Activated T-helper 2 cell treated with anti-CD3 and anti-CD28 coated beads, Interferon-gamma antibody, Interleukin-2, Interleukin-4, amounts not matched to agents 10 μg/mL and 5 μg/mL and 100 μg/mL, durations not matched to agents 14 hours and 24 hours and 36 hours (primary cell): ENCODE measurements around the gene DYNC2H1. TPM values are rescaled to one million over a fixed set of nuclear protein-coding genes. Genes with fewer than 3 reads are reported as not detected.

Source experiments
- DNase-seq: peaks from one replicate; pipeline ENCODE4 v3.0.0; 2021; ENCODE audit warnings: low spot score
- H3K27ac Mint-ChIP-seq: one replicate; pipeline ENCODE4 v1.8.0; 2021; ENCODE audit warnings: mixed read lengths
- H3K27me3 Mint-ChIP-seq: one replicate; pipeline ENCODE4 v1.8.0; 2021; ENCODE audit warnings: low read depth, mixed read lengths
- H3K36me3 Mint-ChIP-seq: one replicate; pipeline ENCODE4 v1.8.0; 2021; ENCODE audit warnings: low read depth, mixed read lengths
- H3K4me1 Mint-ChIP-seq: one replicate; pipeline ENCODE4 v1.8.0; 2021; ENCODE audit warnings: low read depth, mixed read lengths
- H3K4me3 Mint-ChIP-seq: one replicate; pipeline ENCODE4 v1.8.0; 2021; ENCODE audit warnings: low read depth, mild to moderate bottlenecking, moderate library complexity, mixed read lengths
- H3K9me3 Mint-ChIP-seq: one replicate; pipeline ENCODE4 v1.8.0; 2021; ENCODE audit warnings: mixed read lengths
- intact Hi-C: fragments of 100-400 bp; cut with micrococcal nuclease; formaldehyde crosslinking; loops from one replicate; pipeline ENCODE4 v1.15.1; 2023
- total RNA-seq: library from RNA; stranded (reverse); gene quantifications from 2 replicates; pipeline ENCODE4 v1.2.3, GENCODE V29; 2022

Gene DYNC2H1
- total RNA-seq, 1 donor from 2014 or later, result 0.46 TPM

DNA sequence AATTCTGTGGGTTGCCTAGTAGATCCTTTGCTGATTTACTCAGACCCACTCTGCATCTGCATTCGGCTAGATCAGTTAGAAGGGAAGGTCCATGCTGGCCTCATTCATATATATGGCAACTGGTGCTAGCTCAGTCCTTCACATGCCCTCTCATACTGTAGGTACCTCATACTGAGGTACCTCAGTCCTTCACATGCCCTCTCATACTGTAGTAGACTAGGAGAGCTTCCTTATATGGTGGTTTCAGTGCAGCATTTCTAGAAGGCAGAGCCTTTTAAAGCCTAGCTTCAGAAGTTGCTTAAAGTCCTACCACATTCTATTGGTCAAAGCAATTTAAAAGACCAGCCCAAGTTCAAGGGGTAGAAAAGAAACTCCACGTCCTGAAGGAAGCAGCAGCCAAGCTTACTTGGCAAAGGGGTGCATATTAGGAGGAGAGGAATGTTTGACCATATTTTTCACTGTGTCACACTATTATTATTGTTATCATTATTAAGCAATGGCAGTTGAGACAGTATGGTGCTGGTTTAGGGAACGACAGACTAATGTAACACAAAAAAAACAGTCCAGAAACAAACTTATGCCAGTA, 356.4 kb downstream of the DYNC2H1 start:
- H3K27ac Mint-ChIP-seq, result no peak overlapping the region
- DNase-seq, result no peak
- intact Hi-C loops, result no loop called here
- no peak overlapping the region for H3K4me3 Mint-ChIP-seq
- no peaks in the 10 kb centered on the region for H3K4me1 Mint-ChIP-seq
- no peaks in the 10 kb centered on the region for H3K36me3 Mint-ChIP-seq
- H3K9me3 Mint-ChIP-seq, result no peaks in the 10 kb centered on the region
- H3K27me3 Mint-ChIP-seq, result no peaks in the 10 kb centered on the region

GRCh38 chr11:103471546-103471945, 362.3 kb downstream of the DYNC2H1 start:
- no peaks in the 10 kb centered on the region for H3K4me1 Mint-ChIP-seq
- no peak overlapping the region for H3K27ac Mint-ChIP-seq
- intact Hi-C loops, result no loop called here
- DNase-seq, result no peak
- no peaks in the 10 kb centered on the region for H3K9me3 Mint-ChIP-seq
- H3K4me3 Mint-ChIP-seq, result no peak overlapping the region
- no peaks in the 10 kb centered on the region for H3K36me3 Mint-ChIP-seq
- H3K27me3 Mint-ChIP-seq, result no peaks in the 10 kb centered on the region

GRCh38 chr11:103476874-103477273, 367.6 kb downstream of the DYNC2H1 start:
- no peaks in the 10 kb centered on the region for H3K9me3 Mint-ChIP-seq
- no peak for DNase-seq
- no peak overlapping the region for H3K27ac Mint-ChIP-seq
- no peaks in the 10 kb centered on the region for H3K36me3 Mint-ChIP-seq
- H3K27me3 Mint-ChIP-seq, result no peaks in the 10 kb centered on the region
- intact Hi-C loops, result no loop called here
- no peaks in the 10 kb centered on the region for H3K4me1 Mint-ChIP-seq
- H3K4me3 Mint-ChIP-seq, result no peak overlapping the region

GRCh38 chr11:103480421-103480820, 371.2 kb downstream of the DYNC2H1 start:
- H3K4me3 Mint-ChIP-seq, result no peak overlapping the region
- H3K4me1 Mint-ChIP-seq, result no peaks in the 10 kb centered on the region
- H3K27ac Mint-ChIP-seq, result no peak overlapping the region
- H3K9me3 Mint-ChIP-seq, result no peaks in the 10 kb centered on the region
- intact Hi-C loops, result no loop called here
- no peaks in the 10 kb centered on the region for H3K27me3 Mint-ChIP-seq
- no peaks in the 10 kb centered on the region for H3K36me3 Mint-ChIP-seq
- DNase-seq, result no peak

- intact Hi-C loops, result no loop called here
- DNase-seq, result no peak
- H3K27me3 Mint-ChIP-seq, result no peaks in the 10 kb centered on the region
- H3K36me3 Mint-ChIP-seq, result no peaks in the 10 kb centered on the region
- no peak overlapping the region for H3K4me3 Mint-ChIP-seq
- peaks cover 6% of the 10 kb centered on the region for H3K4me1 Mint-ChIP-seq
- H3K9me3 Mint-ChIP-seq, result no peaks in the 10 kb centered on the region
- no peak overlapping the region for H3K27ac Mint-ChIP-seq
Observed at GRCh38 chr11:103483996-103484395, 374.8 kb downstream of the DYNC2H1 start.

GRCh38 chr11:103484545-103484944, 375.3 kb downstream of the DYNC2H1 start:
- peaks cover 6% of the 10 kb centered on the region for H3K4me1 Mint-ChIP-seq
- H3K4me3 Mint-ChIP-seq, result no peak overlapping the region
- intact Hi-C loops, result no loop called here
- no peak overlapping the region for H3K27ac Mint-ChIP-seq
- no peaks in the 10 kb centered on the region for H3K9me3 Mint-ChIP-seq
- H3K27me3 Mint-ChIP-seq, result no peaks in the 10 kb centered on the region
- no peaks in the 10 kb centered on the region for H3K36me3 Mint-ChIP-seq
- no peak for DNase-seq

DNA sequence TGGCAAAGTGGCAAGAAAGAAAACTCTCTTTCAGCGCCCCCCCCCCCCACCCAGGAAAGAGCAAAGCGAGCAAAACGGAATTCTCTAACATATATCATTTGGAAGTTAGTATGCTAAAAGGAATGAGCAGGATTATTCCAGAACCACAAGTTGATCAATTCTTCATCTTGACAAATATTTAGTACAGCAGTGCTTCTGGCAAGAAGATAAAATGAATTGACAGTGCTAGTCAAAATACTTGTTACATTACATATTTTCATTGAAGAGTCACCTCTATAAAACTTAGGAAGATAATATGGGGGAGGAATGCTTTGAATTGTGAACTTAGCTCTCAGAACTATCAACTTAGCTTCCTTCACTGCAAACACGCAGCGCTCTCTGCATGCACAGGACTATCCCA, 377.4 kb downstream of the DYNC2H1 start:
- no peak for DNase-seq
- peaks cover 6% of the 10 kb centered on the region for H3K4me1 Mint-ChIP-seq
- intact Hi-C loops, result no loop called here
- no peaks in the 10 kb centered on the region for H3K27me3 Mint-ChIP-seq
- no peaks in the 10 kb centered on the region for H3K9me3 Mint-ChIP-seq
- H3K36me3 Mint-ChIP-seq, result no peaks in the 10 kb centered on the region
- H3K4me3 Mint-ChIP-seq, result no peak overlapping the region
- H3K27ac Mint-ChIP-seq, result no peak overlapping the region

- intact Hi-C loops, result no loop called here
- no peaks in the 10 kb centered on the region for H3K9me3 Mint-ChIP-seq
- peaks cover 6% of the 10 kb centered on the region for H3K4me1 Mint-ChIP-seq
- DNase-seq, result no peak
- no peaks in the 10 kb centered on the region for H3K36me3 Mint-ChIP-seq
- H3K27me3 Mint-ChIP-seq, result no peaks in the 10 kb centered on the region
- no peak overlapping the region for H3K4me3 Mint-ChIP-seq
- H3K27ac Mint-ChIP-seq, result no peak overlapping the region
Observed at GRCh38 chr11:103487113-103487512, 377.9 kb downstream of the DYNC2H1 start.

DNA sequence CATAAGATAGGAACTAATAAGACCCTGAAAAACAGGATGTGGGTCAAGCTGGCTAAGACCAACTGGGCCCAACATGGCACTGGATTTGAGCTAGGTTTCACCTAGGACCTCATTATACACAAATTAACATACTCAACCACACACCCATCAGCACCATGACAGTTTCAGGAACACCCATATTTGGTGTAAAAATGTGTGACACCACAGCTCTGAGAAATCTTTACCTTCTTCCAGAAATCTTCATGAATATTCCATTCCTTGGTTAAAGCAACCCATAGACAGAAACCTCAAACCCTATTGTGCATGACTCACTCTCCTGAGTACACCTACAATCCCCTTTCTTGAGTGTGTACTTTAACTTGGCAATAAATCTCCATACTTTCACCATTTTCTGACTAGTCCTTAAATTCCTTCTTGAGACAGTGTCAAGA, 378.8 kb downstream of the DYNC2H1 start:
- H3K4me3 Mint-ChIP-seq, result no peak overlapping the region
- intact Hi-C loops, result no loop called here
- DNase-seq, result no peak

DNA sequence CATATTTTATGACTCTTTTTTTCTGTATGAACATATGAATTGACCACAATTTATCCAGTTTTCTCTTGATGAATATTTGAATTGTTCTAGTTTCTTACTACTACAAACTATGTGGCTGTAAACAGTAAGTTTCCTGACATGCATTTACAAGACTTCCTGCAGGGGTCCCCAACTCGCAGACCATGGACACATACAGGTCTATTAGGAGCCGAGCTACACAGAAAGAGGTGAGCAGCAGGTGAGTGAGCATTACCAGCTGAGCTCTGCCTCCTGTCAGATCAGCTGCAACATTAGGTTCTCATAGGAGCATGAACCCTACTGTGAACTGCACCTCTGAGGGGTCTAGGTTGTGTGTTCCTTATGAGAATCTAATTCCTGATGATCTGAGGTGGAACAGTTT, 379.4 kb downstream of the DYNC2H1 start:
- no peak overlapping the region for H3K27ac Mint-ChIP-seq
- intact Hi-C loops, result no loop called here
- H3K27me3 Mint-ChIP-seq, result no peaks in the 10 kb centered on the region
- no peak overlapping the region for H3K4me3 Mint-ChIP-seq
- no peaks in the 10 kb centered on the region for H3K36me3 Mint-ChIP-seq
- H3K9me3 Mint-ChIP-seq, result no peaks in the 10 kb centered on the region
- no peak for DNase-seq
- peaks cover 6% of the 10 kb centered on the region for H3K4me1 Mint-ChIP-seq

More for the DNA sequence above, 378.8 kb downstream of the DYNC2H1 start:
- Mint-ChIP-seq H3K36me3 (no peaks in the 10 kb centered on the region), H3K9me3 (no peaks in the 10 kb centered on the region), H3K4me1 (peaks cover 6% of the 10 kb centered on the region), H3K27me3 (no peaks in the 10 kb centered on the region), H3K27ac (no peak overlapping the region)

GRCh38 chr11:103491777-103492176, 382.6 kb downstream of the DYNC2H1 start:
- Mint-ChIP-seq H3K4me1 (peaks cover 6% of the 10 kb centered on the region), H3K27me3 (no peaks in the 10 kb centered on the region), H3K36me3 (no peaks in the 10 kb centered on the region), H3K9me3 (no peaks in the 10 kb centered on the region), H3K27ac (no peak overlapping the region), H3K4me3 (no peak overlapping the region)
- intact Hi-C loops, result no loop called here
- no peak for DNase-seq

DNA sequence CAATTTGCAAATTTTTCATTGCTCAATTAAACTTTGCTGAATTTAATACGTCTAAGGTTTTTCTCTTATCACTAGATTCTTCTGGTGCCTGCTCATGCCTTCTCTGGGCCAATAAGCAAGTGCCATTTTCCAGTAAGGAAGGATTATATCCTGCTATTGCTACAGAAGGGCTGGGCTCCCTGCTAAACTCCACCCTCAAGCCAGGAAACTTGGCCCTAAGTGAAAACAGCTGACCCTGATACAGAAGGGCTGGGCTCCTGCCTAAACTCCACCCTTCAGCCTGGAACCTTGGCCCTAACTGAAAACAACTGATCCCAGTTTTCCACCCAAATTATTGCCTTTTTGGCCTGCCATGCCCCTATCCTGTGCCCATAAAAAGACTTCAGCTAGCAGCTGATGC, 385.3 kb downstream of the DYNC2H1 start:
- no peak overlapping the region for H3K27ac Mint-ChIP-seq
- intact Hi-C loops, result no loop called here
- H3K9me3 Mint-ChIP-seq, result no peaks in the 10 kb centered on the region
- no peaks in the 10 kb centered on the region for H3K4me1 Mint-ChIP-seq
- H3K4me3 Mint-ChIP-seq, result no peak overlapping the region
- H3K36me3 Mint-ChIP-seq, result no peaks in the 10 kb centered on the region
- no peak for DNase-seq
- H3K27me3 Mint-ChIP-seq, result no peaks in the 10 kb centered on the region

DNA sequence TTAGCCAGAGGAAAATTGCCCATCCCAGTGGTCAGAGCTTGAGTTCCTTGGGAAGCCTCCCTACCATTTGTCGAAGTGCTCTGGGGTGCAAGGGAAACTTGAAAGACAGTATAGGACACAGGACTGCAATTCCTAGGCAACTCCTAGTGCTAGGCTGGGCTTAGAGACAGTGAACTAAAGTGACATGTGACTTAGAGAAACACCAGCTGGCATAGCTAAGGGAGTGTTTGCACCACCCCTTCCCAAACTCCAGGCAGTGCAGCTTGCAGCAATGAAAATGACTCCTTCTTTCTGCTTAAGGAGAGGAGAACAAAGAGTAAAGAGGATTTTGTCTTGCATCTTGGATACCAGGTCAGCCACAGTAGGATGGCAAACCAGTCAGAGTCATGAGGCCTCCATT, 388.0 kb downstream of the DYNC2H1 start:
- no peak overlapping the region for H3K27ac Mint-ChIP-seq
- no peaks in the 10 kb centered on the region for H3K9me3 Mint-ChIP-seq
- intact Hi-C loops, result no loop called here
- no peak overlapping the region for H3K4me3 Mint-ChIP-seq
- H3K4me1 Mint-ChIP-seq, result no peaks in the 10 kb centered on the region
- no peaks in the 10 kb centered on the region for H3K27me3 Mint-ChIP-seq
- no peaks in the 10 kb centered on the region for H3K36me3 Mint-ChIP-seq
- no peak for DNase-seq
